Activated gamma-delta T cell treated with Interleukin-2 at 50 U/mL for 16 hours (primary cell): ENCODE results near the gene RSPO1.

Experiments used
- DNase-seq: peaks from one replicate; pipeline ENCODE4 v3.0.0-alpha.2; 2020

Gene RSPO1

GRCh38 chr1:37656026-37656425, 21.3 kb upstream of the RSPO1 start:
- DNase-seq: no peak

- no peak for DNase-seq
These were observed 20.6 kb upstream of the RSPO1 start for GRCh38 chr1:37655274-37655673.

GRCh38 chr1:37653906-37654305, 19.2 kb upstream of the RSPO1 start:
- DNase-seq: no peak

- DNase-seq: no peak
These were observed 18.3 kb upstream of the RSPO1 start for GRCh38 chr1:37652976-37653375.

- DNase-seq: no peak
These were observed 17.1 kb upstream of the RSPO1 start for GRCh38 chr1:37651803-37652202.

GRCh38 chr1:37650721-37651120, 16.0 kb upstream of the RSPO1 start:
- DNase-seq: no peak

- DNase-seq: no peak
These were observed 15.5 kb upstream of the RSPO1 start for GRCh38 chr1:37650173-37650572.

- no peak for DNase-seq
These were observed 12.6 kb upstream of the RSPO1 start for GRCh38 chr1:37647281-37647680.

- no peak for DNase-seq
These were observed 6.4 kb upstream of the RSPO1 start for GRCh38 chr1:37641059-37641458.

- DNase-seq: no peak
These were observed 1.7 kb upstream of the RSPO1 start for GRCh38 chr1:37636435-37636834.

- DNase-seq: no peak
These were observed 555 bp upstream of the RSPO1 start for GRCh38 chr1:37634992-37635902.

- DNase-seq: no peak
These were observed 801 bp downstream of the RSPO1 start for GRCh38 chr1:37633938-37634243.

- DNase-seq: no peak
These were observed 1.4 kb downstream of the RSPO1 start for GRCh38 chr1:37633040-37633937.

- no peak for DNase-seq
These were observed 3.7 kb downstream of the RSPO1 start for GRCh38 chr1:37631036-37631435.

- DNase-seq: no peak
These were observed 4.2 kb downstream of the RSPO1 start for GRCh38 chr1:37630426-37631028.

- DNase-seq: no peak
These were observed 4.8 kb downstream of the RSPO1 start for GRCh38 chr1:37629726-37630425.

GRCh38 chr1:37629008-37629407, 5.7 kb downstream of the RSPO1 start:
- DNase-seq: no peak

GRCh38 chr1:37628026-37628556, 6.6 kb downstream of the RSPO1 start:
- DNase-seq: no peak

GRCh38 chr1:37622131-37622530, 12.6 kb downstream of the RSPO1 start:
- no peak for DNase-seq

GRCh38 chr1:37621326-37621870, 13.3 kb downstream of the RSPO1 start:
- DNase-seq: no peak

- no peak for DNase-seq
These were observed 14.0 kb downstream of the RSPO1 start for GRCh38 chr1:37620707-37621106.

GRCh38 chr1:37616330-37616729, 18.4 kb downstream of the RSPO1 start:
- DNase-seq: no peak
